Mesenchymal stem cell (in vitro differentiated cells and primary cell): ENCODE measurements around the gene KLHDC10.

Experiments used
- DNase-seq: peaks from one replicate; pipeline ENCODE4 v3.0.0-alpha.2; 2013
- H2AFZ ChIP-seq: one replicate; pipeline ENCODE4 v1.6.1; 2013; ENCODE audit warnings: low read depth, mild to moderate bottlenecking, control low read depth, inconsistent platforms, low read length, moderate library complexity
- H2AK5ac ChIP-seq: 2 replicates; pipeline ENCODE4 v1.6.1; 2013; ENCODE audit warnings: low read length, moderate library complexity, mild to moderate bottlenecking, inconsistent platforms; ENCODE audit not compliant: severe bottlenecking
- H2BK120ac ChIP-seq: one replicate; pipeline ENCODE4 v1.6.1; 2013; ENCODE audit warnings: low read depth, mild to moderate bottlenecking, inconsistent platforms, low read length, moderate library complexity
- H2BK12ac ChIP-seq, 2 experiments: one replicate each; pipeline ENCODE4 v1.6.1; 2013; ENCODE audit warnings: inconsistent platforms in 2 of 2, low read length in 2 of 2, mild to moderate bottlenecking in 2 of 2, moderate library complexity in 2 of 2, control low read depth in 1 of 2
- H2BK15ac ChIP-seq: one replicate; pipeline ENCODE4 v1.6.1; 2013; ENCODE audit warnings: mild to moderate bottlenecking, low read depth, inconsistent platforms; ENCODE audit not compliant: poor library complexity, severe bottlenecking
- H2BK5ac ChIP-seq: 2 replicates; pipeline ENCODE4 v1.6.1; 2013; ENCODE audit warnings: low read depth, mild to moderate bottlenecking, low read length, control low read depth, inconsistent platforms; ENCODE audit not compliant: poor library complexity, severe bottlenecking
- H3K14ac ChIP-seq, 2 experiments: one replicate each; pipeline ENCODE4 v1.6.1; 2013; ENCODE audit warnings: inconsistent platforms in 2 of 2, low read length in 2 of 2, control low read depth in 1 of 2, mild to moderate bottlenecking in 1 of 2, moderate library complexity in 1 of 2
- H3K18ac ChIP-seq, 2 experiments: one replicate each; pipeline ENCODE4 v1.6.1; 2013; ENCODE audit warnings: inconsistent platforms in 2 of 2, low read length in 2 of 2, control low read depth in 1 of 2, low read depth in 1 of 2, mild to moderate bottlenecking in 1 of 2
- H3K23ac ChIP-seq, 2 experiments: one replicate each; pipeline ENCODE4 v1.6.1; 2013; ENCODE audit warnings: inconsistent platforms in 2 of 2, low read length in 2 of 2, mild to moderate bottlenecking in 2 of 2, moderate library complexity in 2 of 2, control low read depth in 1 of 2
- H3K27ac ChIP-seq: 2 replicates; pipeline ENCODE4 v1.5.1; 2013; ENCODE audit warnings: mild to moderate bottlenecking, moderate library complexity, low read length, control low read depth, inconsistent platforms; ENCODE audit not compliant: poor library complexity, severe bottlenecking
- H3K27me3 ChIP-seq, 2 experiments: 2 replicates each; pipeline versions ENCODE4 v1.6.1 to v1.7.0; 2013; ENCODE audit warnings: low read length in 2 of 2, mild to moderate bottlenecking in 2 of 2, moderate library complexity in 2 of 2, control low read depth in 1 of 2, inconsistent platforms in 1 of 2; ENCODE audit not compliant: control insufficient read depth in 1 of 2, insufficient read depth in 1 of 2
- H3K36me3 ChIP-seq, 2 experiments: 2 replicates each; pipeline versions ENCODE4 v1.6.1 to v1.7.0; 2013; ENCODE audit warnings: low read length in 2 of 2, control low read depth in 1 of 2, inconsistent platforms in 1 of 2, low read depth in 1 of 2, mild to moderate bottlenecking in 1 of 2; ENCODE audit not compliant: insufficient read depth in 2 of 2, control insufficient read depth in 1 of 2
- H3K4ac ChIP-seq, 2 experiments: one replicate each; pipeline ENCODE4 v1.6.1; 2013; ENCODE audit warnings: inconsistent platforms in 2 of 2, low read length in 2 of 2, mild to moderate bottlenecking in 2 of 2, moderate library complexity in 2 of 2, control low read depth in 1 of 2, low read depth in 1 of 2
- H3K4me1 ChIP-seq: 2 replicates; pipeline ENCODE4 v1.6.1; 2013; ENCODE audit warnings: low read depth, low read length, control low read depth; ENCODE audit not compliant: control insufficient read depth, insufficient read depth
- H3K4me2 ChIP-seq: 2 replicates; pipeline ENCODE4 v1.6.1; 2013; ENCODE audit warnings: low read length, mild to moderate bottlenecking, inconsistent platforms; ENCODE audit not compliant: poor library complexity, severe bottlenecking
- H3K4me3 ChIP-seq, 2 experiments: 2 replicates each; pipeline versions ENCODE4 v1.5.1 to v1.7.0; 2013; ENCODE audit warnings: low read length in 2 of 2, mild to moderate bottlenecking in 2 of 2, control low read depth in 1 of 2, low read depth in 1 of 2; ENCODE audit not compliant: insufficient read depth in 1 of 2
- H3K79me1 ChIP-seq: replicated peaks from 2 replicates; pipeline ENCODE4 v1.6.1; 2013; ENCODE audit warnings: mild to moderate bottlenecking, control low read depth, low read length, inconsistent platforms; ENCODE audit not compliant: poor library complexity, severe bottlenecking
- H3K9ac ChIP-seq: 2 replicates; pipeline ENCODE4 v1.7.0; 2013; ENCODE audit warnings: mild to moderate bottlenecking, low read length, moderate library complexity
- H3K9me3 ChIP-seq: 2 replicates; pipeline ENCODE4 v1.7.0; 2013; ENCODE audit warnings: mild to moderate bottlenecking, low read length; ENCODE audit not compliant: control insufficient read depth
- H4K8ac ChIP-seq: one replicate; pipeline ENCODE4 v1.6.1; 2013; ENCODE audit warnings: inconsistent platforms, mild to moderate bottlenecking, low read length, moderate library complexity
- H4K91ac ChIP-seq: one replicate; pipeline ENCODE4 v1.6.1; 2013; ENCODE audit warnings: mild to moderate bottlenecking, low read length, inconsistent platforms
- WGBS: methylation state at CpG from one replicate; pipeline ENCODE4 v1.1.7; 2013; ENCODE audit warnings: mixed read lengths; 5-methylcytosine and 5-hydroxymethylcytosine counted together

The KLHDC10 gene

GRCh38 chr7:130022623-130023175 lies 47.6 kb upstream of the KLHDC10 start:
- no peak overlapping the region for H2AFZ ChIP-seq
- 88% methylated on average over 6 of the region's 7 CpGs for WGBS
- H4K91ac ChIP-seq = no peak overlapping the region
- no peak overlapping the region for H4K8ac ChIP-seq
- H3K9ac ChIP-seq = no peak overlapping the region
- H3K4me3 ChIP-seq = no peak overlapping the region
- H3K27me3 ChIP-seq = no peaks in the 10 kb centered on the region
- no peak overlapping the region for H3K4ac ChIP-seq
- no peak overlapping the region for H2AK5ac ChIP-seq
- no peak overlapping the region for H2BK12ac ChIP-seq
- peaks cover 43 to 79% of the 10 kb centered on the region in 2 experiments for H3K36me3 ChIP-seq
- no peak overlapping the region for H2BK5ac ChIP-seq
- peaks cover 7% of the 10 kb centered on the region for H3K4me1 ChIP-seq
- DNase-seq = no peak
- no peak overlapping the region for H3K14ac ChIP-seq
- H3K79me1 ChIP-seq = peaks cover 14% of the 10 kb centered on the region
- H3K4me2 ChIP-seq = no peak overlapping the region
- H3K27ac ChIP-seq = no peak overlapping the region
- H2BK15ac ChIP-seq = no peak overlapping the region
- H2BK120ac ChIP-seq = no peak overlapping the region
- H3K23ac ChIP-seq = no peak overlapping the region
- H3K18ac ChIP-seq = no peak overlapping the region
- H3K9me3 ChIP-seq = no peaks in the 10 kb centered on the region

- H3K27me3 ChIP-seq = no peaks in the 10 kb centered on the region
- H3K9ac ChIP-seq = no peak overlapping the region
- H3K79me1 ChIP-seq = peaks cover 13% of the 10 kb centered on the region
- peaks cover 7% of the 10 kb centered on the region for H3K4me1 ChIP-seq
- peaks cover 46 to 77% of the 10 kb centered on the region in 2 experiments for H3K36me3 ChIP-seq
- H3K4ac ChIP-seq = no peak overlapping the region
- H2BK120ac ChIP-seq = no peak overlapping the region
- no peak overlapping the region for H4K91ac ChIP-seq
- WGBS = 94% methylated on average over 4 of the region's 5 CpGs
- no peak overlapping the region for H3K27ac ChIP-seq
- no peak overlapping the region for H2BK12ac ChIP-seq
- H2AK5ac ChIP-seq = peak overlapping the region; percentile 94
- no peak for DNase-seq
- H4K8ac ChIP-seq = no peak overlapping the region
- H3K14ac ChIP-seq = no peak overlapping the region
- no peak overlapping the region for H2BK15ac ChIP-seq
- no peak overlapping the region for H3K4me3 ChIP-seq
- H3K18ac ChIP-seq = no peak overlapping the region
- H2BK5ac ChIP-seq = no peak overlapping the region
- H2AFZ ChIP-seq = no peak overlapping the region
- H3K23ac ChIP-seq = no peak overlapping the region
- H3K4me2 ChIP-seq = no peak overlapping the region
- H3K9me3 ChIP-seq = no peaks in the 10 kb centered on the region
Measured at GRCh38 chr7:130024390-130024789, 45.9 kb upstream of the KLHDC10 start.

GRCh38 chr7:130032698-130033097 lies 37.6 kb upstream of the KLHDC10 start:
- Histone ChIP-seq H2BK5ac (no peak overlapping the region), H3K4me3 (no peak overlapping the region), H3K9ac (no peak overlapping the region), H3K18ac (no peak overlapping the region), H3K27me3 (no peaks in the 10 kb centered on the region), H2BK120ac (no peak overlapping the region), H2AFZ (no peak overlapping the region), H3K23ac (no peak overlapping the region), H3K9me3 (no peaks in the 10 kb centered on the region), H3K4me1 (no peaks in the 10 kb centered on the region), H4K91ac (no peak overlapping the region), H3K27ac (no peak overlapping the region), H2BK15ac (no peak overlapping the region), H3K36me3 (peaks cover 35 to 57% of the 10 kb centered on the region in 2 experiments), H2BK12ac (no peak overlapping the region), H3K14ac (no peak overlapping the region), H3K4ac (no peak overlapping the region), H2AK5ac (no peak overlapping the region), H3K79me1 (peaks cover 8% of the 10 kb centered on the region), H3K4me2 (no peak overlapping the region), H4K8ac (no peak overlapping the region)
- 95% methylated on average over 1 of the region's 1 CpG for WGBS
- DNase-seq = no peak

- Histone ChIP-seq H4K91ac (no peak overlapping the region), H2AK5ac (no peak overlapping the region), H3K4me2 (no peak overlapping the region), H3K27me3 (no peaks in the 10 kb centered on the region), H3K18ac (no peak overlapping the region), H3K9ac (no peak overlapping the region), H3K4me1 (no peaks in the 10 kb centered on the region), H3K23ac (no peak overlapping the region), H3K9me3 (no peaks in the 10 kb centered on the region), H3K79me1 (peaks cover 15% of the 10 kb centered on the region), H2AFZ (no peak overlapping the region), H2BK5ac (no peak overlapping the region), H2BK12ac (no peak overlapping the region), H2BK15ac (no peak overlapping the region), H3K4me3 (no peak overlapping the region), H3K14ac (no peak overlapping the region), H2BK120ac (no peak overlapping the region), H3K36me3 (peaks cover 47 to 72% of the 10 kb centered on the region in 2 experiments), H4K8ac (no peak overlapping the region), H3K4ac (no peak overlapping the region), H3K27ac (no peak overlapping the region)
- peak; percentile 31 for DNase-seq
Measured at GRCh38 chr7:130037703-130038102, 32.6 kb upstream of the KLHDC10 start.
